ENCODE data around the gene CCDC112.

DNA sequence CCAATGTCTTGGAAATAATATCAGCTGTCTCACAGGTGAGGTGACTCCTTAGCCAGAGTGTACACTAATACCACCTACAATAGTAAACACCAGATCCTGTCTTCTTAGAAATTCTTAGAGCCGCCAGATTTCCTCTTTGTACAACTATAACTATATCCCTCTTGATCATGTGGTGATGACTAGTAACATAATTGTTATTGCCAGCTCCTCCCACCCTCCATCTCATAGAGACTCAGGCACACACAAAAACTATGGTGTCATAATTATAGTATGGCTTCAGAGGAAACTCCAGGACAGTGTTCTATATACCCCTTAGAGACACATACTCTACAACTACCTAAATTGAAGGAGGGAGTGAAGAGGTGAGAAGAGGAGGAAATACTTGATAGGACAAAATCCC is 66.8 kb downstream of the CCDC112 start:
- TF ChIP-seq CTCF (IDR thresholded peaks at IDR 0.05) (no peak), POLR2A (IDR thresholded peaks at IDR 0.05) (no peak)

Data from adrenal gland (tissue), 5 donors.